H54 (cell line): ENCODE results near the gene ROR2.
"Not testable (repeated sequence)": the region's sequence is repeated elsewhere in the genome, so short reads cannot be mapped to it uniquely, and the experiment has no call there.

ENCODE experiments used
- DNase-seq: peaks from one replicate; pipeline ENCODE4 v3.0.0; 2011; ENCODE audit warnings: low spot score, mixed read lengths; ENCODE audit not compliant: insufficient read length
- FAIRE-seq: peaks from 3 replicates; lab custom pipeline; 2011; peaks lifted over from hg19 to GRCh38; lab: Jason Lieb, UNC
- POLR2A ChIP-seq: IDR thresholded peaks from 2 replicates; pipeline ENCODE4 v1.6.1; 2011; ENCODE audit warnings: low read depth, mild to moderate bottlenecking, low read length

Gene ROR2

DNA sequence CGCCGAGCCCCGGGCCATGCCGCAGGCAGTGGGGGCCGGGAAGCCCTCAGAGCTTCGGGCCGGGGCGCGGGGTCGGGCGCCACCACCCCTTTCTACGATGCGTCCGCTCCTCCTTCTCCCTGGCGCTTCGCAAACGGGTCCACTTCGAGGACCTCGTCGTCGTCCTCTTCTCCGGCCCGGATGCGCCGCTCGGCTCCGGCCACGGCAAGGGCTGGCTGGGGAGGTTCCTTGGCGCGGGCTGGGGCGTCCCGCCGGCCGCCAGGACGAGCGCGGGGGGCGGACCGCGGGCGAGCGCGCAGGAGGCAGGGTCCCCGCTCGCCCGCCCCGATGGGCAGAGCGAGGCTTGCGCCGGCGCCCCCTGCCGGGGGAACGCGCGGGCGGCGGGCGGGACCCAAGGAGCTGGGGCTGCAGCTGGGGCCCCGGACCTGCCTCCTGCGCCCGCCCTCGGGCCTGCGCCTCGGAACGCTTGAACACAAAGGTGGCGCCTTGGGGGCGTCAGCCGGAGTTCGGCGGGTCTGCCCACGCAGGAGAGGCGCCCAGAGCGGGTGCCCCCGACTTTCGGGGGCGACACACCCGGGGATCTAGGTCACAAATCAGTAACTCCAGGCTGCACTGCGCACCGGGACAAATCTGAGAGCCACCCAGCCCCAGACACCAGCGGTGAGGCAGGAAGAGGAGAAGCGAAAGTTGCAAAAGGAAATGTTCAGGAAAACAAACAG, at the start of gene ROR2:
TSS of gene ROR2 (minus strand) at position 283 of the 719 bp plus-strand sequence.
- TF ChIP-seq POLR2A = no peak

DNA sequence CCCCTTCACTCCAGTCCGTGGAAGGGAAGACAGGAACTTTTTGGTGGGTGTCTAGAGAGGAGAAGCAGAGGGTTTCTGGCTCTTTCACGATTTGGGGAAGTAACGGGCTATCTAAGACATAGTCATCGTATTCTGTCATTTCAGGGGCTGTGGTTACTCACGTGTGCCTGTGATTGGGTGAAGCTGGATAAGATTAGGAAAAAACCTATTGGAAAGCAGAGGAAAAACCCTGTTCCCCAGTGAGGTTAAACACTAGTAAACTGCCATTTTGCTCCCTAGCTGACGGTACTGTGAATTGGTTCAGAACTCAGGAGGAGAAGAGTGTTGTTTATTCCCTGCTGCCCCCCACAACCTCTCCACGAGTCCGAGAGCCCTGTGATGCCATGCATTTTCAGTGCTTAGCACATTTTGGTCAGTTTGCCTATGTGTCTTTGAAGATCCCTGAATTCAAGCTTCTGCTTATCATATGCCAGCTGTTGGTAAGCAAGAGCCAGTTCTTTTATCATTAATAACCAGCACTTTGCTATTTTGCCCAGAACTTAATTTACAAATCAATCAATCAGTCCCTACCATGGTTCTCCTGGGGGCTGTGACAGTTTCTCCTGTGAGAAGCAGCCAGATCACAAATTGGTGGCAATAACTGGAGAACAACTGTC, 45.1 kb upstream of the ROR2 start:
- TF ChIP-seq POLR2A = no peak
- FAIRE-seq = no peak
- DNase-seq = no peak

More for the DNA sequence above, at the start of gene ROR2:
- DNase-seq = no peak
- no peak for FAIRE-seq

- DNase-seq = no peak
- no peak for TF ChIP-seq POLR2A
- no peak for FAIRE-seq
Observed at GRCh38 chr9:91994422-91994821, 44.4 kb upstream of the ROR2 start.

DNA sequence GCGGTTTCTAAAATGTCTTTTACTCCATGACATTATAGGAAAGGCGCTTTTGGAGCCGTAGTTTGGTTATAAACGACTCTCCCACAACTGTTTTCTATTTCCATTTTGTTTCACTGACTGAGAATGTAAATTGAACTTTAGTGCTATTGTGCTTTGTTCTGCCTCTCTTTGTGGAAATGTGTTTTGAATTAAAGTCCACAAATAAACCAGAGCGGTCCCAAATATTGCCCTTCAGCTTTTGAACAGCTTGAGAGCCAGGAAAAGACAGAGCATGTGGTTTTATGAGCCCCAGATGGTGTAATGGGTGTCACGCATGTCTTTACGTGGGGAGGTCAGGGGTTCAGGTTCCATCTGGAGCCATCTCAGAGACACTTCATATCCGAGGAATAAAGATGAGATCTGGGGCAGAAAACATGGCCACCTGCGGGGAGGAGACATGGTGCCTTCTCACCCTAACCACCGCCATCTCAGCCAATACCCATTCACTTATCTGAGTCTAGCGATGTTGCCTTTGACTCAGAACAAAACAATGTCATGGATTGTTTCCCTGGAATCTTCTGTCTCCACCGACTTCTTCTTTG, 42.5 kb upstream of the ROR2 start:
- no peak for TF ChIP-seq POLR2A
- FAIRE-seq (no peak), DNase-seq (no peak)

- no peak for DNase-seq
- no peak for TF ChIP-seq POLR2A
- FAIRE-seq = no peak
Observed at GRCh38 chr9:91991721-91992341, 41.8 kb upstream of the ROR2 start.

GRCh38 chr9:91986248-91986647, 36.2 kb upstream of the ROR2 start:
- TF ChIP-seq POLR2A = no peak
- FAIRE-seq (no peak), DNase-seq (no peak)

GRCh38 chr9:91985692-91986091, 35.7 kb upstream of the ROR2 start:
- FAIRE-seq (no peak), DNase-seq (no peak)
- TF ChIP-seq POLR2A = no peak

DNA sequence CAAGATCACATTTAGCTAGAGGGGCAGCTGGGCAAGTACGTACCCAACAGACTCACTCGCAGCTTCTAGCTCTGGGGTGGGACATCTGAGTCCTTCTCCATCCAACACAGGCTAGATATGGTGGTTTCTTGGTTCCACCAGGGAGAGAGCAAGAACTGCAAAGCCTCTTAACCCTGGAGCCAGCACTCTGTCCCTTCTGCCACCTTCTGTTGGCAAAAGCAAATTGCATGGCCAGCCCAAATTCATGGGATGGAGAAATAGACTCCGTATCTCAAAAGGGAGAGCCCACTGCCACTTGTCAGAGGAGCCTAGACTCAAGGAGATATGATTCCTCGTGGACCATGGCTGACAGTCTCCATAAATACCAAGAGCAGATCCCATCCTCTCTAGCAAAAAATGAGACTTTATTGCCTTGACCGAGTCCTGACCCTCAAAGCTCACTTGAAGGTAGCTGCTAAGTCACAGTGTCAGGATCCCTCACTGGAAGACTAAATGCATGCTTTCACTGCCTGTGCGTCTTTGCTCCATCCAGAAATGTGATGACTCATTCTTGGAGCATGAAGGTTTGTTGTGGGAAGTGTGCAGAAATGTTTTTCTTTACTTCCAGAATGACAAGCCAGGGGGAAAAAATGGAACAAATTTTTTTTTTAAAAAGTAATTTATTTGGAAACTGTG, 28.8 kb upstream of the ROR2 start:
- peak; percentile 30 for FAIRE-seq

GRCh38 chr9:91975254-91975653, 25.2 kb upstream of the ROR2 start:
- not testable (repeated sequence) for FAIRE-seq, DNase-seq

More for the DNA sequence above, 28.8 kb upstream of the ROR2 start:
- TF ChIP-seq POLR2A = no peak
- peak; percentile 82 for DNase-seq

- FAIRE-seq (no peak), DNase-seq (no peak)
- no peak for TF ChIP-seq POLR2A
Observed at GRCh38 chr9:91972711-91973110, 22.7 kb upstream of the ROR2 start.

DNA sequence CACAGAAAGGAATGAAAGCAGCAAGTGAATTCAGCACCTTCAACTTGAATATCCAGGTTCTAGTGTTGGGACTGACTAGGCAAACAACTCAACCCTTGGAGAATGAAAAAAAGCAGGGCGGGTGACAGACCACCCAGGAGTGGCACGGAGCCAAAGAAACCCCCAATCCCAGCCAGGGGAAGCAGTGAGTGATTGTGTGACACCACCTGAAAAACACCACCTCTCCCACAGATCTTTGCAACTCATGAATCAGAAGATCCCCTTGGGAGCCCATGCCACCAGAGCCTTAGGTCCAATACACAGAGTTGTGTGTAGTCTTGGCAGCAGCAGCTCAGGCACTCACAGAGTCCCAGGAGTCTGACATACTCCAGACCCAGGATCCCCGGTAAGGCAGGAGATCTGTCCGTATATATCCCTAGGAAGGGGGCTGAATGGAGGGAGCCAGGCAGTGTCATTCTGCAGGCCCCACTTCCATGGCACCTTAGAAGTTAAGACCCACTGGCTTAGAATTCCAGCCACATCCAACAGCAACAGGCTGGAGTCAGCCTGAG, 22.1 kb upstream of the ROR2 start:
- FAIRE-seq (no peak), DNase-seq (no peak)
- TF ChIP-seq POLR2A = no peak

- TF ChIP-seq POLR2A = no peak
- FAIRE-seq = no peak
- DNase-seq = no peak
Observed at GRCh38 chr9:91967259-91967658, 17.2 kb upstream of the ROR2 start.

DNA sequence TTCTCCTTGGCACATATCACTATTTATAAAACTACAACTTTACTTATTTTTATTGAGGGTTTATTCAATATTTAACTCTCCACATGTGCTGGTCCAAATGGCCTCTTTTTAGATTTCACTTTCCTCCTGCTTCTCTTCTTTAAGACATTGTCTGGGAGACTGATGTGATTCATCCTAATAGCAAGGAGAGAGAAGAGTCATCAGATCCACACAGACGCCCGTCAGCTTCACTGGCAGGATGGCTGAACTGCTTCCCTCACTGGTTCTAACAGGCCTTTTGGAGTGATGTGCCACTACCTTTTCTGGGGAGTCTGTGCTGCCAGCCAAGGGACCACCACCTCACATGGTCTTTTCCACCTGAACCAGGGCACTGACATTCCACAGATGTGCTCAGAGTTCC, 16.5 kb upstream of the ROR2 start:
- no peak for TF ChIP-seq POLR2A
- FAIRE-seq (no peak), DNase-seq (no peak)
